GM18907 (cell line): ENCODE measurements around the gene TMEM91.

Experiments used
- ATAC-seq: cut with Tn5 transposase; IDR thresholded peaks from one replicate; pipeline ENCODE4 v1.9.1; 2021; ENCODE audit warnings: mild to moderate bottlenecking, moderate library complexity; ENCODE audit not compliant: unreplicated experiment

TMEM91 gene

GRCh38 chr19:41427647-41428480 is 51.5 kb downstream of the TMEM91 start:
- ATAC-seq, result peak; percentile 2

GRCh38 chr19:41428481-41428859 is 52.1 kb downstream of the TMEM91 start:
- ATAC-seq, result no peak

GRCh38 chr19:41430922-41431321 is 54.6 kb downstream of the TMEM91 start:
- no peak for ATAC-seq

GRCh38 chr19:41431426-41432386 is 55.4 kb downstream of the TMEM91 start:
- ATAC-seq, result no peak

- ATAC-seq, result no peak
Measured at GRCh38 chr19:41433171-41433570, 56.8 kb downstream of the TMEM91 start.
